Measurements from ENCODE around the gene ATP2B2.

The ATP2B2 gene

GRCh38 chr3:10510743-10511432, 5.5 kb upstream of the ATP2B2 start:
- no peak for DNase-seq (ENCODE audit: low spot score)

- no peak for DNase-seq (ENCODE audit: low spot score)
Observed at GRCh38 chr3:10510086-10510742, 4.8 kb upstream of the ATP2B2 start.

- no peak for DNase-seq (ENCODE audit: low spot score)
Observed at GRCh38 chr3:10509325-10509724, 3.9 kb upstream of the ATP2B2 start.

- DNase-seq (ENCODE audit: low spot score): no peak
Observed at GRCh38 chr3:10508619-10509260, 3.4 kb upstream of the ATP2B2 start.

- no peak for DNase-seq (ENCODE audit: low spot score)
Observed at GRCh38 chr3:10508235-10508618, 2.8 kb upstream of the ATP2B2 start.

GRCh38 chr3:10507331-10507730, 1.9 kb upstream of the ATP2B2 start:
- no peak for DNase-seq (ENCODE audit: low spot score)

GRCh38 chr3:10506696-10507095, 1.3 kb upstream of the ATP2B2 start:
- no peak for DNase-seq (ENCODE audit: low spot score)

- no peak for DNase-seq (ENCODE audit: low spot score)
Observed at GRCh38 chr3:10505791-10506585, 602 bp upstream of the ATP2B2 start.

GRCh38 chr3:10504171-10505049, 976 bp downstream of the ATP2B2 start:
- DNase-seq (ENCODE audit: low spot score): no peak

- DNase-seq (ENCODE audit: low spot score): no peak
Observed at GRCh38 chr3:10503217-10503796, 2.1 kb downstream of the ATP2B2 start.

GRCh38 chr3:10502185-10502880, 3.1 kb downstream of the ATP2B2 start:
- no peak for DNase-seq (ENCODE audit: low spot score)

- no peak for DNase-seq (ENCODE audit: low spot score)
Observed at GRCh38 chr3:10501664-10502052, 3.7 kb downstream of the ATP2B2 start.

- no peak for DNase-seq (ENCODE audit: low spot score)
Observed at GRCh38 chr3:10500717-10501663, 4.4 kb downstream of the ATP2B2 start.

- DNase-seq (ENCODE audit: low spot score): no peak
Observed at GRCh38 chr3:10498271-10498670, 7.1 kb downstream of the ATP2B2 start.

GRCh38 chr3:10497439-10497838, 7.9 kb downstream of the ATP2B2 start:
- DNase-seq (ENCODE audit: low spot score): no peak

- DNase-seq (ENCODE audit: low spot score): no peak
Observed at GRCh38 chr3:10496121-10496863, 9.1 kb downstream of the ATP2B2 start.

GRCh38 chr3:10495614-10496013, 9.8 kb downstream of the ATP2B2 start:
- no peak for DNase-seq (ENCODE audit: low spot score)

GRCh38 chr3:10495003-10495402, 10.4 kb downstream of the ATP2B2 start:
- no peak for DNase-seq (ENCODE audit: low spot score)

GRCh38 chr3:10494180-10494579, 11.2 kb downstream of the ATP2B2 start:
- no peak for DNase-seq (ENCODE audit: low spot score)

All from hematopoietic multipotent progenitor cell treated with erythropoietin and hydrocortisone succinate and interleukin-3 and kit ligand, for 17 days (in vitro differentiated cells).